OCI-LY1 (cell line): ENCODE results near the gene GATD1.

Experiments
- H2AFZ ChIP-seq: fragments of 200-600 bp; sonication (generic), shearing (Covaris generic); 2 replicates; pipeline ENCODE4 v1.6.0; 2014; ENCODE audit warnings: antibody characterized with exemption, mild to moderate bottlenecking, low read length
- H3F3A ChIP-seq: fragments of 200-600 bp; sonication (generic), shearing (Covaris generic); 2 replicates; pipeline ENCODE4 v1.6.0; 2014; ENCODE audit warnings: mild to moderate bottlenecking, antibody characterized with exemption, low read length, moderate library complexity; ENCODE audit not compliant: insufficient read depth
- H3K27ac ChIP-seq: fragments of 200-600 bp; sonication (generic); 2 replicates; pipeline ENCODE4 v1.5.1; 2014; ENCODE audit warnings: low read length, mixed run types, mild to moderate bottlenecking, low read depth; ENCODE audit not compliant: poor library complexity, severe bottlenecking
- H3K27me3 ChIP-seq: fragments of 200-600 bp; sonication (generic); 2 replicates; pipeline ENCODE4 v1.6.0; 2014; ENCODE audit warnings: antibody characterized with exemption, mild to moderate bottlenecking, low read length, moderate library complexity; ENCODE audit not compliant: insufficient read depth
- H3K36me3 ChIP-seq: fragments of 200-600 bp; sonication (generic); 2 replicates; pipeline ENCODE4 v1.6.1; 2014; ENCODE audit warnings: mild to moderate bottlenecking, antibody characterized with exemption, low read length, moderate library complexity, mixed read lengths; ENCODE audit not compliant: insufficient read depth
- H3K4me1 ChIP-seq: fragments of 200-600 bp; sonication (generic); 2 replicates; pipeline ENCODE4 v1.5.1; 2014; ENCODE audit warnings: mild to moderate bottlenecking, low read length, moderate library complexity; ENCODE audit not compliant: insufficient read depth, severe bottlenecking
- H3K4me2 ChIP-seq: fragments of 200-600 bp; sonication (generic), shearing (Covaris generic); 2 replicates; pipeline ENCODE4 v1.6.1; 2014; ENCODE audit warnings: low read length
- H3K4me3 ChIP-seq: fragments of 200-600 bp; sonication (generic); 2 replicates; pipeline ENCODE4 v1.5.1; 2014; ENCODE audit warnings: low read length, low read depth, mild to moderate bottlenecking, mixed read lengths; ENCODE audit not compliant: poor library complexity, severe bottlenecking
- H3K79me2 ChIP-seq: fragments of 200-600 bp; shearing (Covaris generic); 2 replicates; pipeline ENCODE4 v1.6.1; 2016; ENCODE audit warnings: mixed run types, low read length, mixed read lengths; ENCODE audit not compliant: insufficient read depth
- H3K9ac ChIP-seq: fragments of 200-600 bp; sonication (generic), shearing (Covaris generic); 2 replicates; pipeline ENCODE4 v1.6.1; 2014; ENCODE audit warnings: mild to moderate bottlenecking, low read length, mixed read lengths
- H3K9me2 ChIP-seq: fragments of 200-600 bp; sonication (generic), shearing (Covaris generic); 2 replicates; pipeline ENCODE4 v1.6.1; 2014; ENCODE audit warnings: low read depth, mild to moderate bottlenecking, low read length, mixed read lengths
- H3K9me3 ChIP-seq: fragments of 200-600 bp; shearing (Covaris generic); 2 replicates; pipeline ENCODE4 v1.6.1; 2014; ENCODE audit warnings: low read length, mixed read lengths
- H4K20me1 ChIP-seq: fragments of 200-600 bp; sonication (generic), shearing (Covaris generic); 2 replicates; pipeline ENCODE4 v1.6.0; 2016; ENCODE audit warnings: mild to moderate bottlenecking, low read length; ENCODE audit not compliant: insufficient read depth
- CTCF ChIP-seq: fragments of 200-600 bp; sonication (generic), shearing (Covaris generic); IDR thresholded peaks from 2 replicates; pipeline ENCODE4 v1.5.1; 2017; ENCODE audit warnings: mild to moderate bottlenecking, antibody characterized with exemption, low read length, moderate library complexity, mixed read lengths
- EZH2 ChIP-seq: fragments of 200-600 bp; sonication (generic), shearing (Covaris generic); IDR thresholded peaks from 2 replicates; pipeline ENCODE4 v1.8.0; 2017; ENCODE audit warnings: borderline replicate concordance, mixed run types, mild to moderate bottlenecking, antibody characterized with exemption, low read length, moderate library complexity, mixed read lengths

The GATD1 gene

GRCh38 chr11:790721-791564 is 13.7 kb upstream of the GATD1 start:
- no peaks in the 10 kb centered on the region for H4K20me1 ChIP-seq
- H2AFZ ChIP-seq, result no peak overlapping the region
- no peak overlapping the region for H3K9ac ChIP-seq
- H3K27me3 ChIP-seq, result no peaks in the 10 kb centered on the region; the same call in 1 of the 2 replicates
- H3K4me1 ChIP-seq, result peaks cover 38% of the 10 kb centered on the region
- H3K9me2 ChIP-seq, result no peaks in the 10 kb centered on the region
- peaks cover 9% of the 10 kb centered on the region for H3K36me3 ChIP-seq
- H3K9me3 ChIP-seq, result no peaks in the 10 kb centered on the region
- no peaks in the 10 kb centered on the region for H3K79me2 ChIP-seq
- no peak for TF ChIP-seq CTCF
- no peak for TF ChIP-seq EZH2
- H3K4me3 ChIP-seq, result no peak overlapping the region
- no peaks in the 10 kb centered on the region for H3F3A ChIP-seq
- no peak overlapping the region for H3K4me2 ChIP-seq
- no peak overlapping the region for H3K27ac ChIP-seq

- peak within 1 kb of the TSS; percentile 50 for H3K4me2 ChIP-seq
- H4K20me1 ChIP-seq, result no peaks in the 10 kb centered on the region
- no peaks in the 10 kb centered on the region for H3K9me3 ChIP-seq
- H3K4me1 ChIP-seq, result peaks cover 28% of the 10 kb centered on the region
- H3K79me2 ChIP-seq, result no peaks in the 10 kb centered on the region
- H3K9me2 ChIP-seq, result no peaks in the 10 kb centered on the region
- H3K27me3 ChIP-seq, result no peaks in the 10 kb centered on the region; the same call in 1 of the 2 replicates
- peaks cover 11% of the 10 kb centered on the region for H3K36me3 ChIP-seq
- no peak within 1 kb of the TSS for H2AFZ ChIP-seq
- no peak within 1 kb of the TSS for H3K27ac ChIP-seq
- TF ChIP-seq EZH2 (no peak), CTCF (no peak)
- peak within 1 kb of the TSS; percentile 32; the same call in 1 of the 2 replicates for H3K9ac ChIP-seq
- H3K4me3 ChIP-seq, result peak within 1 kb of the TSS; percentile 51
- no peaks in the 10 kb centered on the region for H3F3A ChIP-seq
Observed at GRCh38 chr11:789943-790342, 12.7 kb upstream of the GATD1 start, which contains the start of gene CEND1. Gene CEND1 (minus strand): TSS chr11:790090. CDS start chr11:788576, 1,514 bp downstream.

- no peaks in the 10 kb centered on the region for H3K9me2 ChIP-seq
- peaks cover 16% of the 10 kb centered on the region for H3K36me3 ChIP-seq
- no peaks in the 10 kb centered on the region; the same call in 1 of the 2 replicates for H3K27me3 ChIP-seq
- peaks cover 25% of the 10 kb centered on the region for H3K4me1 ChIP-seq
- no peaks in the 10 kb centered on the region for H3K79me2 ChIP-seq
- TF ChIP-seq CTCF (no peak), EZH2 (no peak)
- peak overlapping the region; percentile 50 for H3K4me2 ChIP-seq
- H3K27ac ChIP-seq, result no peak overlapping the region
- H3K9me3 ChIP-seq, result no peaks in the 10 kb centered on the region
- H4K20me1 ChIP-seq, result no peaks in the 10 kb centered on the region
- no peak overlapping the region for H2AFZ ChIP-seq
- peak overlapping the region; percentile 51 for H3K4me3 ChIP-seq
- H3K9ac ChIP-seq, result peak overlapping the region; percentile 32; the same call in 1 of the 2 replicates
- H3F3A ChIP-seq, result no peaks in the 10 kb centered on the region
Observed at GRCh38 chr11:788953-789940, 12.0 kb upstream of the GATD1 start.
